ENCODE results near the gene SERPIND1.
"Not testable (repeated sequence)": the region's sequence is repeated elsewhere in the genome, so short reads cannot be mapped to it uniquely, and the experiment has no call there.

The SERPIND1 gene

DNA sequence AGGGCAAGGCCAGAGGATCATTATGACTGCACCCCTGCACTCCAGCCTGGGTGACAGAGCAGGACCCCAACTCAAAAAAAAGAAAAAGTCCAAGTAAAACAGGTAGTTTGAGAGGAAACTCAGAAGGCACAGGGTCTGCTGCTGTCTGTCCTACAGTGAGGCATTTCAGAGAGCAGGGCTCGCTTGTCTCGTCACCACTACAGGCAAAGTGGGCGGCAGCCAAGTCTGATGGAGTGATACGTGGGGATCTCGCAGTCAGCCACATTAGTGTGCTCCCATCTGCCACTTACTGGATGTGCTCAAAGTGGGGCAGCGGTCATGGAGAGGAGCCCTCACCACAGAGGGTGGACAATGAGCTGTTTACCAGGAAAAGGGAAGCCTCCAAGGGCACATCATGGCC, 42.6 kb downstream of the SERPIND1 start:
- no peak for DNase-seq (ENCODE audit: low read depth)

DNA sequence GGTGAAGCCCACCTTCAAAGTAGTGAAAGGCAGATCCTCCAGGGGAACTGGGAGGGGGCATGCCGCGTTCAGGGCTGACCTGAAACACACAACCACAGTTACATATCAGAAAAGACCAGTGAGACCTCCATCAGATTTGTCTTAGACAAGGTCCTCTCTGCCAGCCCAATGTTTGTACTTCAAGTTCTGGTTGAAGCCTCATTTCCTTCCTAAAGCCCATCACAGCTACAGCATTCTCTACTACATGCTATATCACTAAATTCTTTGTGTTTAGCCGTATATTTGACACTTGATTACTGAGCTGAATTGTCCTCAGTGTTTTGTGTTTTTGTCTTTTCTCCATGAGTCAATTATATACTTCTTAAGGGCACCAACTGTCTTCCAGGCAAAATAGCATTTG, 44.6 kb downstream of the SERPIND1 start:
- no peak for DNase-seq (ENCODE audit: low read depth)

DNA sequence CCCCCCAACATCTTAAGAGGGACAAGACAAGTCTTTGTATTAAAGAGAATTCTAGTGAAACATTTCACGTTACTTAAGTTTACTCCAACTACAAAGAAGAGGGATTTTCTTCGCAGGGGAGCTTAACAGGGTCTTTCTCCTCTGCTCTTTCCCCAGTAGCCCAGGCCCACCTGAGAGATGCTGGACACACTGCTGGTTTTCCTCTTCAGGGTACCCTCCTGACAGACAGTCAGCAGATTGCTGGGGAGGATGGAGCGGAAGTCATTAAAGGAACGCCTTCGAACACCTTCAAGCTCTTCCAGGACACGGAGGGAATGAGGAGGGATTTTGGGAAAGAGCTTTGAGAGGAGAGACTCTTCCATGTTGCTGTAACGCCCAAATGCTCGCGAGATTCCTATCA, 45.6 kb downstream of the SERPIND1 start:
- no peak for DNase-seq (ENCODE audit: low read depth)

DNA sequence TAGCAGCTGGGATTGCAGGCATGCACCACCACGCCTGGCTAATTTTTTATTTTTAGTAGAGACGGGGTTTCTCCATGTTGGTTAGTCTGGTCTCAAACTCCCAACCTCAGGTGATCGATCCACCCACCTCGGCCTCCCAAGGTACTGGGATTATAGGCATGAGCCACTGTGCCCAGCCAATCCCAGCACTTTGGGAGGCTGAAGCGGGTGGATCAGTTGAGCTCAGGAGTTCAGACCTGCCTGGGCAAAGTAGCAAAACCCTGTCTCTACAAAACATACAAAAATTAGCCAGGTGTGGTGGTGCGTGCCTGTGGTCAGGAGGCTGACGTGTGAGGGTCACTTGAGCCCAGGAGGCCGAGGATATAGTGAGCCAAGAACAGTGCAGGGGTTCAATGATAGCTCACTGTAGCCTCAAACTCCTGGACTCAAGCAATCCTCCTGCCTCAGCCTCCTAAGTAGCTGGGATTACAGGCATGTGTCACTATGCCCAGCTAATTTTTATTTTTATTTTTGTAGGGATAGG, 47.9 kb downstream of the SERPIND1 start:
- DNase-seq (ENCODE audit: low read depth), result not testable (repeated sequence)

DNA sequence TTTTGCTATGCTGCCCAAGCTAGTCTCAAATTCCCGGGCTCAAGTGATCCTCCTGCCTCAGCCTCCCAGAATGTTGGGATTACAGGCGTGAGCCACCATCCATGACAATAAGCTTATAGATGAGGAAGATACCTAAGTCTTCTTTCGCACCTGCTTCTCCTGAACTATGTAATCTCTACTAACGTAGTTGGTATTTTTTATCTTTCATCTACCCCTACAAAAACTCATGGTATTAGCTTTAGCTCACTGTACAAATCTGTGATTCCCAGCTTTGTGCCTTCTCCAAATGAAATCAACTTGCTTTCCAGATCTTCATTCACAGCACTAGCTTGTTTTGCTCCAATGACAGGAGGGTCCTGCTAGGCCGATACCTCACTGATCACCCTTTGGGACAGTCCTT, 48.3 kb downstream of the SERPIND1 start:
- no peak for DNase-seq (ENCODE audit: low read depth)

DNA sequence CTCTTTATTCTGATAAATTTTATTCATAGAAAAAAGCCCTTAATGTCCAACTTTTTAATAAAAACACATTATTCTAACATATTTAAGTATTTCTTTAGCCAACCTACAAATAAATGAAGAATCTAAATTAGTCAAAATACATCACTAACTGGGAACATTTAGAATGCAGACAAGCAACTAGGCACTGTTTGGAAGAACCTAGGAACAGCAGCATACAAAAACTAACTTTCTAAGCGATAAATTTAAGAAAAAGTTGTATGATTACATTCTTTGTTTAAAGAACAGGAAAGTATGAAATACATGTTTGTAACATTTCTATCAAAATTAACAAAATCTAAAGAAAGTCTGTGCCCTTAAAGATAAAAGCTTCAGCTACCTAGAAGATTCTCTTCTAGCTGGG, 49.4 kb downstream of the SERPIND1 start:
- no peak for DNase-seq (ENCODE audit: low read depth)

DNA sequence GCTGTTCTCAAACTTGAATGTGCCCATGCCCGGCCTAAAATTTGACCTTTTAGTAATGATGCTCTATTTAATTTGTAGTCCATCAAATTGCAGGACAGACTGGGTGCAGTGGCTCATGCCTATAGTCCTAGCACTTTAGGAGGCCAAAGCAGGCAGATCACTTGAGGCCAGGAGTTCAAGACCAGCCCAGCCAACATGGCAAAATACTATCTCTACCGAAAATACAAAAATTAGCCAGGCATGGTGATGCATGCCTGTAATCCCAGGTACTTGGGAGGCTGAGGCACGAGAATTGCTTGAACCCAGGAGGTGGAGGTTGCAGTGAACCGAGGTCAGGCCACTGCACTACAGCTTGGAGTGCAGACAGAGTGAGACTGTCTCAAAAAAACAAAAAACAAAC, 51.3 kb downstream of the SERPIND1 start:
- DNase-seq (ENCODE audit: low read depth), result not testable (repeated sequence)

DNA sequence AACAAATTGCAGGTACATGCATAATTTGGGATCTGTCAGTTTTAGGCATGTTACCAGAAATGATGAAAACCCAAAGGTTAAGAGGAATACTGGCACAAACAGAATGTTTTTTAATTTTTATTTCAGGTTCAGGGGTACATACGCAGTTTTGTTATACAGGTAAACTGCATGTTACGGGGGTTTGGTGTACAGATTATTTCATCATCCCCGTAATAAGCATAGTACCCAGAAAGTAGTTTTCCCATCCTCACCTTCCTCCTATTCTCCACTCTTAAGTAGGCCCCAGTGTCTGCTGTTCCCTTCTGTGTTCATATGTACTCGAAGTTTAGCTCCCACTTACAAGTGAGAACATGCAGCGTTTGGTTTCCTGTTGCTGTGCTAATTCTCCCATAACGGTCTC, 51.7 kb downstream of the SERPIND1 start:
- DNase-seq (ENCODE audit: low read depth), result no peak

DNA sequence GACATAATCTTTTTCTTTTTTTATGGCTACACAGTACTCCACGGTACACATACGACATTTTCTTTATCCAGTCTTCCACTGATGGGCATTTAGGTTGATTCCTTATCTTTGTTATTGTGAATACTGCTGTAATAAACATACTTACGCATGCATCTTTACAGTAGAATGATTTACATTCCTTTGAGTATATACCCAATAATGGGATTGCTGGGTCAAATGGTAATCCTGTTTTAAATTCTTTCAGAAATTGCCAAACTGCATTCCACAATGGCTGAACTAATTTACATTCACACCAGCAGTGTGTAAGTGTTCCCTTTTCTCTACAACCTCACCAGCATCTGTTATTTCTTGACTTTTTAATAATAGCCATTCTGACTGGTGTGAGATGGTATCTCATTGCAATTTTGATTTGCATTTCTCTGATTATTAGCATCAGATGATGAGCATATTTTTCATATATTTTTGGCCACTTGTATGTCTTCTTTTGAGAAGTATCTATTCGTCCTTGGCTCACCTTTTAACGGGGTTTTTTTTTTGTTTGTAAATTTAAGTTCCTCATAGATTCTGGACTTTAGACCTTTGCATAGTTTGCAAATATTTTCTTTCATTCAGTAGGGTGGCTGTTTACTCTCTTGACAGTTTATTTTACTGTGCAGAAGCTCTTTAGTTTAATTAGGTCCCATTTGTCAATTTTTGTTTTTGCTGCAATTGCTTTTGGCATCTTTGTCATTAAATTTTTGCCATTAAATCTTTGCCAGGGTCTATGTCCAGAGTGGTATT, 52.6 kb downstream of the SERPIND1 start:
- not testable (repeated sequence) for DNase-seq (ENCODE audit: low read depth)

DNA sequence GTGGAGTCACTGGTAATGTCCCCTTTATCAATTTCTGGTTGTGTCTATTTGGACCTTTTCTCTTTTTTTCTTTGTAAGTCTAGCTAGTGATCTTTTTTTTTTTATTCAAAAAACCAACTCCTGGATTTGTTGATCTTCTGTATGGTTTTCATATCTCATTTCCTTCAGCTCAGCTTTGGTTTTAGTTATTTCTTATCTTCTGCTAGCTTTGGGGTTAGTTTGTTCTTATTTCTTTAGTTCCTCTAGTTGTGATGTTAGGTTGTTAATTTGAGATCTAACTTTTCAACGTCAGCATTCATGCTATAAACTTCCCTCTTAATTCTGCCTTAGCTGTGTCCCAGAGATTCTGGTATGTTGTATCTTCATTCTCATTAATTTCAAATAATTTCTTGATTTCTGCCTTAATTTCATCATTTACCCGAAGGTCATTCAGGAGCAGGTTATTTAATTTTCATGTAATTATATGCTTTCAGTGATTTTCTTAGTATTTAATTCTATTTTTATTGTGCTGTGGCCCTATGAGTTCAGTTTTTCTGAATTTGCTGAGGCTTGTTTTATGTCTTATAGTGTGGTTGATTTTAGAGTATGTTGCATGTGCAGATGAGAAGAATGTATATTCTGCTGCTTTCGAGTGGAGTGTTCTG, 55.7 kb downstream of the SERPIND1 start:
- DNase-seq (ENCODE audit: low read depth), result no peak

DNA sequence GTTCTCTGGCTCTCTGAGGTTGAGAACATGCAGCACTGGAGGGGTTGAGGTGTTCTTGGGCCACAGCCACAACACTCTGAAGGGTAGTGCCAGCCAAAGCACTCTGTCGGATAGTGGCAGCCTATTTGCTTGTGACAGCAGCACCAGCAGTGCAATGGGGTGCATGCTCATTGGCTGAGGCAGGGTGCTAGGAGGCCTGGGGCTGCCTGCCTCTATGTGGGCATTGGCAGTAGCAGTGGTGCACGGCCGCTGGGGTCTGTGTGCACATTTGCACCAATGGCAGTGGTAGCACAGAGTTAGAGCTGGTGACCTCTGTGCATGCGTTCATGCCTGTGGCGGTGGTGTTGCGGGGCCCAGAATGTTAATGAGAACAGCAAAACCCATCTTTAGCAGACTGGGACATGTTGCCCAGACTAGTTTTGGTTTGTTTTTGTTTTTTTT, 59.3 kb downstream of the SERPIND1 start:
- DNase-seq (ENCODE audit: low read depth), result no peak

DNA sequence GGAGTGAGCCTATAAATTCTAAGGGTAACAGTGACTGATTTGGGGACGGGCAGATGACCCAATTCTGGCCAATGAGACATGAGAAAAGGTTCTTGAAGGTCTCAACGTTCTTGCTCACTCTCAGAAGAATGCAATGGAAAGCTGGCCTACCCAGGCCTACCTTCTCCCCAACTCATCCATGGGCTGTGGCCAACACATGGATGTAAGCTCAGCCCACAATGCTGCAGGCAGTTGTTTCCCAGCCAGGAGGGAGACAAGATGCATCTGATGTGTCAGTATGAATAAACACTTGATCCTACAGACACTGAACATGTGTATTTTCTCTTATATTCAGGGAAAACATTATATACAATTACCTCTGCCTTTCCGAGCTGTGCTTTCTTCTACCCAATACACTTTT, 60.3 kb downstream of the SERPIND1 start:
- DNase-seq (ENCODE audit: low read depth), result no peak

DNA sequence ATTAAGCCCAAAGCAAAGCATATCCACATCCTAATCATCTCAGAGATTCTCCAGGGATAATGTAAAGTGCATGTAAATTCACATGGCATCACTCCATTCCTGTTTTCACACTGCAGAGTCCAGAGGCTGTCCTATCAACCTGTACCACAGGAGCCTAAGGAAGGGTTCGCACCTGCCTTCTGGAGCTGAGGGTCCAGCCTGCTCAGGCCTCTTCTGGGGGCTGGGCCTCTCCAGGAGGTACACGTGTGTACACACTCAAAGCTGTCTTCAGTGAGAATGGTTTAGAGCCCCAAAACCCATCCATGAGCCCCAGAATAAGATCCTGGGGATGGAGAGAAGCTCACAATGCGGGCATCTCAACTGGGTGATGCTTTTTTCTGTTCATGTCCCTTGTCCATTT, 60.8 kb downstream of the SERPIND1 start:
- no peak for DNase-seq (ENCODE audit: low read depth)

Measured in activated T-helper 1 cell treated with Interleukin-2 at 50 U/mL for 16 hours (primary cell).